Loucy (cell line): Measurements from ENCODE around the gene SGMS1.

Source experiments
- EZH2phosphoT487 ChIP-seq: fragments of 200-600 bp; IDR thresholded peaks from 2 replicates; pipeline ENCODE4 v1.6.1; 2018; ENCODE audit warnings: antibody characterized with exemption, mild to moderate bottlenecking, moderate library complexity, borderline replicate concordance
- TF ChIP-seq, protein P1 (sequence below): fragments of 200-600 bp; sonication (generic); conservative IDR thresholded peaks from 2 replicates; pipeline ENCODE4 v1.5.1; 2014; ENCODE audit warnings: mild to moderate bottlenecking, antibody characterized with exemption, low read length

DNA sequence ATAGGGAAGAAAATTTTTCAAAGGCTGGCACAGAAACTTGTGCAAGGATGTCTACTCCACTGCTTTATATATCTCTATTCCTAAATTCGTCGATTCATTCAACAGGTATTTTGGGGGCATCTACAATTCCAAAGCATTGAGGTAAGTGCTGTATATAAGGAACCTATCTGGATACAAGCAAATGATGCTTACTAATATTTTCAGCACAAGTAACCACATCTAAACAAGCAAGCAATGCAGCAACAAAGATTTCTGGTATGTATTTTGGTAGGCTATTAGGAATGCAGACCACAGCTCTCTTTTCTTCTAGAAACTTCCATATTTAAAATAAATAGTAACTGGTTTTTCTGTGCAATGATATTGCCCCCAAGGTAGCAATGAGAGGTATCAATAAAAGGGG lies 183.9 kb downstream of the SGMS1 start:
- TF ChIP-seq, protein P1, sequence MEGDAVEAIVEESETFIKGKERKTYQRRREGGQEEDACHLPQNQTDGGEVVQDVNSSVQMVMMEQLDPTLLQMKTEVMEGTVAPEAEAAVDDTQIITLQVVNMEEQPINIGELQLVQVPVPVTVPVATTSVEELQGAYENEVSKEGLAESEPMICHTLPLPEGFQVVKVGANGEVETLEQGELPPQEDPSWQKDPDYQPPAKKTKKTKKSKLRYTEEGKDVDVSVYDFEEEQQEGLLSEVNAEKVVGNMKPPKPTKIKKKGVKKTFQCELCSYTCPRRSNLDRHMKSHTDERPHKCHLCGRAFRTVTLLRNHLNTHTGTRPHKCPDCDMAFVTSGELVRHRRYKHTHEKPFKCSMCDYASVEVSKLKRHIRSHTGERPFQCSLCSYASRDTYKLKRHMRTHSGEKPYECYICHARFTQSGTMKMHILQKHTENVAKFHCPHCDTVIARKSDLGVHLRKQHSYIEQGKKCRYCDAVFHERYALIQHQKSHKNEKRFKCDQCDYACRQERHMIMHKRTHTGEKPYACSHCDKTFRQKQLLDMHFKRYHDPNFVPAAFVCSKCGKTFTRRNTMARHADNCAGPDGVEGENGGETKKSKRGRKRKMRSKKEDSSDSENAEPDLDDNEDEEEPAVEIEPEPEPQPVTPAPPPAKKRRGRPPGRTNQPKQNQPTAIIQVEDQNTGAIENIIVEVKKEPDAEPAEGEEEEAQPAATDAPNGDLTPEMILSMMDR: no peak
- no peak for TF ChIP-seq EZH2phosphoT487
